GM23338 (cell line): ENCODE results near the gene ACO2.

Experiments
- CREB1 ChIP-seq: fragments of 250-450 bp; sonication (Bioruptor Pico); IDR thresholded peaks from 2 replicates; pipeline ENCODE4 v1.5.0; 2020; ENCODE audit warnings: low read depth, mild to moderate bottlenecking, moderate library complexity
- CTCF ChIP-seq, 2 experiments: fragments of 200-600 bp in 1 of 2; sonication (generic) in 1 of 2; conservative IDR thresholded peaks; 2 replicates each; pipeline versions ENCODE4 v1.5.1 to v1.6.1; 2016 to 2017; ENCODE audit warnings: antibody characterized with exemption in 2 of 2, low read depth in 2 of 2, mild to moderate bottlenecking in 2 of 2, moderate library complexity in 1 of 2
- EZH2 ChIP-seq: fragments of 200-600 bp; sonication (generic); IDR thresholded peaks from one replicate; pipeline ENCODE4 v1.8.0; 2017; ENCODE audit warnings: antibody characterized with exemption, mild to moderate bottlenecking, low read depth; ENCODE audit not compliant: unreplicated experiment
- EZH2phosphoT487 ChIP-seq: fragments of 200-600 bp; sonication (generic); IDR thresholded peaks from one replicate; pipeline ENCODE4 v1.8.1; 2018; ENCODE audit warnings: antibody characterized with exemption; ENCODE audit not compliant: unreplicated experiment
- NANOG ChIP-seq: IDR thresholded peaks from 2 replicates; pipeline ENCODE4 v1.6.1; 2016; ENCODE audit warnings: antibody characterized with exemption, borderline replicate concordance
- POLR2AphosphoS5 ChIP-seq: IDR thresholded peaks from 2 replicates; pipeline ENCODE4 v1.6.1; 2016; ENCODE audit warnings: antibody characterized with exemption, low read depth
- ZNF462 ChIP-seq: fragments of 250-450 bp; sonication (Bioruptor Pico); IDR thresholded peaks from 2 replicates; pipeline ENCODE4 v1.5.0; 2020; ENCODE audit warnings: mild to moderate bottlenecking, moderate library complexity
- TF ChIP-seq, protein P1 (sequence below): IDR thresholded peaks from one replicate; pipeline ENCODE4 v1.6.1; 2018; ENCODE audit warnings: antibody characterized with exemption; ENCODE audit not compliant: unreplicated experiment

DNA sequence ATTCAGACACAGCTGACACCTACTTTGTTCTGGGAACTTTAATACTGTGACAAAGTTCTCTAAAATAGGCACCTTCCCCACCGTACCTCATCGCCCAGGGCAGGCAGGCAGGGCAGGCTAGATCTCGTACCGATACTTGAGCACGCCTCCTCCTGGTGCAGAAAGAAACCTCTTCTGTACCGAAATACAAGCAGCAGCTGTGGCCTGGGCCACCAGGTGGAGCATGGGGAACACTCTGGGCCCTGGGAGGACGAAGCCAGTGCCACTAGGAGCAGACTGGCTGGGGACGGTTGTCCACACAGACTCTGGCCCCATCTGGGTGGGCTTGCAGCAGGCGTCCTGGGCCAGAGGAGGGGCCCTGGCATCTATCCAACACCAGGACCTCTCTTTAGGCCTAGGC is 108.0 kb downstream of the ACO2 start:
- TF ChIP-seq CTCF (conservative IDR thresholded peaks at IDR 0.05; ENCODE audit: low read depth in 2 of 2) (peak; percentile 82 to 99), CREB1 (CRISPR knock-in tag) (0 out of 2 replicates have a peak, but pooled peaks have one; percentile 15), EZH2 (no peak), POLR2AphosphoS5 (no peak), ZNF462 (CRISPR knock-in tag) (no peak), EZH2phosphoT487 (no peak), NANOG (no peak)
- TF ChIP-seq, protein P1, sequence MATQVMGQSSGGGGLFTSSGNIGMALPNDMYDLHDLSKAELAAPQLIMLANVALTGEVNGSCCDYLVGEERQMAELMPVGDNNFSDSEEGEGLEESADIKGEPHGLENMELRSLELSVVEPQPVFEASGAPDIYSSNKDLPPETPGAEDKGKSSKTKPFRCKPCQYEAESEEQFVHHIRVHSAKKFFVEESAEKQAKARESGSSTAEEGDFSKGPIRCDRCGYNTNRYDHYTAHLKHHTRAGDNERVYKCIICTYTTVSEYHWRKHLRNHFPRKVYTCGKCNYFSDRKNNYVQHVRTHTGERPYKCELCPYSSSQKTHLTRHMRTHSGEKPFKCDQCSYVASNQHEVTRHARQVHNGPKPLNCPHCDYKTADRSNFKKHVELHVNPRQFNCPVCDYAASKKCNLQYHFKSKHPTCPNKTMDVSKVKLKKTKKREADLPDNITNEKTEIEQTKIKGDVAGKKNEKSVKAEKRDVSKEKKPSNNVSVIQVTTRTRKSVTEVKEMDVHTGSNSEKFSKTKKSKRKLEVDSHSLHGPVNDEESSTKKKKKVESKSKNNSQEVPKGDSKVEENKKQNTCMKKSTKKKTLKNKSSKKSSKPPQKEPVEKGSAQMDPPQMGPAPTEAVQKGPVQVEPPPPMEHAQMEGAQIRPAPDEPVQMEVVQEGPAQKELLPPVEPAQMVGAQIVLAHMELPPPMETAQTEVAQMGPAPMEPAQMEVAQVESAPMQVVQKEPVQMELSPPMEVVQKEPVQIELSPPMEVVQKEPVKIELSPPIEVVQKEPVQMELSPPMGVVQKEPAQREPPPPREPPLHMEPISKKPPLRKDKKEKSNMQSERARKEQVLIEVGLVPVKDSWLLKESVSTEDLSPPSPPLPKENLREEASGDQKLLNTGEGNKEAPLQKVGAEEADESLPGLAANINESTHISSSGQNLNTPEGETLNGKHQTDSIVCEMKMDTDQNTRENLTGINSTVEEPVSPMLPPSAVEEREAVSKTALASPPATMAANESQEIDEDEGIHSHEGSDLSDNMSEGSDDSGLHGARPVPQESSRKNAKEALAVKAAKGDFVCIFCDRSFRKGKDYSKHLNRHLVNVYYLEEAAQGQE, result no peak
